ENCODE measurements around the gene GPC6.

GPC6 gene

GRCh38 chr13:93360021-93360420 is 133.4 kb downstream of the GPC6 start:
- DNase-seq (ENCODE audit: low spot score): no peak
- in situ Hi-C loops (cut with MboI; ENCODE audit: low pct_unique_long_range_greater_than_20kb, low sequenced_read_pairs, unreplicated experiment): no loop called here
- TF ChIP-seq, protein P1, sequence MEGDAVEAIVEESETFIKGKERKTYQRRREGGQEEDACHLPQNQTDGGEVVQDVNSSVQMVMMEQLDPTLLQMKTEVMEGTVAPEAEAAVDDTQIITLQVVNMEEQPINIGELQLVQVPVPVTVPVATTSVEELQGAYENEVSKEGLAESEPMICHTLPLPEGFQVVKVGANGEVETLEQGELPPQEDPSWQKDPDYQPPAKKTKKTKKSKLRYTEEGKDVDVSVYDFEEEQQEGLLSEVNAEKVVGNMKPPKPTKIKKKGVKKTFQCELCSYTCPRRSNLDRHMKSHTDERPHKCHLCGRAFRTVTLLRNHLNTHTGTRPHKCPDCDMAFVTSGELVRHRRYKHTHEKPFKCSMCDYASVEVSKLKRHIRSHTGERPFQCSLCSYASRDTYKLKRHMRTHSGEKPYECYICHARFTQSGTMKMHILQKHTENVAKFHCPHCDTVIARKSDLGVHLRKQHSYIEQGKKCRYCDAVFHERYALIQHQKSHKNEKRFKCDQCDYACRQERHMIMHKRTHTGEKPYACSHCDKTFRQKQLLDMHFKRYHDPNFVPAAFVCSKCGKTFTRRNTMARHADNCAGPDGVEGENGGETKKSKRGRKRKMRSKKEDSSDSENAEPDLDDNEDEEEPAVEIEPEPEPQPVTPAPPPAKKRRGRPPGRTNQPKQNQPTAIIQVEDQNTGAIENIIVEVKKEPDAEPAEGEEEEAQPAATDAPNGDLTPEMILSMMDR (IDR thresholded peaks at IDR 0.05; ENCODE audit: extremely low read depth, insufficient read depth, missing control alignments): no peak

DNA sequence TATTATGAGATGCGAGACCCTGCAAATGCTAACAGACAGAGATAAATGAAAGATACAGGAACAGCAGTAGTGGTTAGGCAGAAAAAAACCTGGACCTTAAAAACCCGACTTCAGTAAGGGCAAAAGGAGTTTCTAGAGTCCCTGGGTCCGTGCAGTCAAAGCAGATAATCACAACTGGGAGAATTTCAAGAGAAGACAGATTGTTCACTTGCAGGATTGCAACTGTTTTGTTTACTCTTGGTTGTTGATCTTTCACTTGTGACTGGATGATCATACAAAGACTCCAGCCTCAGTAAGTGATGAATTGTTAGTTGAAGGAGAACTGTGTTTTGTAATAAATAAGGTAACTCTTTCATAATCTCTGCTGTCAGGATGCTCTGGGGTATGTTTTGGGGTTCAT is 135.1 kb downstream of the GPC6 start:
- TF ChIP-seq, protein P1 (IDR thresholded peaks at IDR 0.05; ENCODE audit: extremely low read depth, insufficient read depth, missing control alignments): no peak
- in situ Hi-C loops (cut with MboI; ENCODE audit: low pct_unique_long_range_greater_than_20kb, low sequenced_read_pairs, unreplicated experiment): no loop called here
- DNase-seq (ENCODE audit: low spot score): no peak

DNA sequence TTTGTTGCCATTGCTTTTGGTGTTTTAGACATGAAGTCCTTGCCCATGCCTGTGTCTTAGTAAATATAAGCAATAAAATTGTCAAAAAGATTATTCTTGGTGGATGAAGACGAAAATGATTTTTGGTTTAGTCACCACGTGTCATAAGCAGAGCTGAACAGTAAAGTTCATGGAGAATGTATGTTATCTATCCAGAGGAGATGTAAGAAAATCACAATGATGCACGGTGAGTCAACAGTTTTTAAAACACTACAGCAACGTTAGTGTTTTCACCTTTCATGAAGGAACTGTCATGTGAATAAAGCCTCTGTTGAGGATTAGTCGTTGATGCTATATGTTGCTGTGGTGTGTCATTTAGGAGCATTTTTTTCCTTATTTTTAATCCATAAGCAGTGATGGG is 137.6 kb downstream of the GPC6 start:
- no peak for DNase-seq (ENCODE audit: low spot score)
- in situ Hi-C loops (cut with MboI; ENCODE audit: low pct_unique_long_range_greater_than_20kb, low sequenced_read_pairs, unreplicated experiment): no loop called here
- TF ChIP-seq, protein P1 (IDR thresholded peaks at IDR 0.05; ENCODE audit: extremely low read depth, insufficient read depth, missing control alignments): no peak

DNA sequence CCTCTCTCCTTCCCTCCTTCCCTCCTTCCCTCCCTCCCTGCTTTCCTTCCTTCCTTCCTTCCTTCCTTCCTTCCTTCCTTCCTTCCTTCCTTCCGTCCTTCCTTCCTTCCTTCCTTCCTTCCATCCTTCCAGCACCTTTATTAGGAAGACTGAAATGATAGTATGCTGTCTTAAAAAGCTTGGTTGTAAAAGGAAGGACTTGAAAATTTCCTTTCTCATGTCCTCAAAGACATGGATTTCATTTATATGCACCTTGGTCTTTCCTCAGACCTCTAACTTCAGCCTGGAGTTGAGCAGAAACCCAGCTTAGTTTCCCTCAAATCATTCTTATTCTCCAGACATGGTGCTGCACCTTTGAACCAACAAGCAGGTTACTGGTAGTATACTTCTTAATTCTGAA is 141.7 kb downstream of the GPC6 start:
- TF ChIP-seq, protein P1 (IDR thresholded peaks at IDR 0.05; ENCODE audit: extremely low read depth, insufficient read depth, missing control alignments): no peak
- no peak for DNase-seq (ENCODE audit: low spot score)
- in situ Hi-C loops (cut with MboI; ENCODE audit: low pct_unique_long_range_greater_than_20kb, low sequenced_read_pairs, unreplicated experiment): no loop called here

GRCh38 chr13:93368718-93369117 is 142.1 kb downstream of the GPC6 start:
- TF ChIP-seq, protein P1 (IDR thresholded peaks at IDR 0.05; ENCODE audit: extremely low read depth, insufficient read depth, missing control alignments): no peak
- no peak for DNase-seq (ENCODE audit: low spot score)
- in situ Hi-C loops (cut with MboI; ENCODE audit: low pct_unique_long_range_greater_than_20kb, low sequenced_read_pairs, unreplicated experiment): no loop called here

- no peak for DNase-seq (ENCODE audit: low spot score)
- TF ChIP-seq, protein P1 (IDR thresholded peaks at IDR 0.05; ENCODE audit: extremely low read depth, insufficient read depth, missing control alignments): no peak
- in situ Hi-C loops (cut with MboI; ENCODE audit: low pct_unique_long_range_greater_than_20kb, low sequenced_read_pairs, unreplicated experiment): no loop called here
These were observed 146.2 kb downstream of the GPC6 start for GRCh38 chr13:93372856-93373255.

- DNase-seq (ENCODE audit: low spot score): no peak
- TF ChIP-seq, protein P1 (IDR thresholded peaks at IDR 0.05; ENCODE audit: extremely low read depth, insufficient read depth, missing control alignments): no peak
- in situ Hi-C loops (cut with MboI; ENCODE audit: low pct_unique_long_range_greater_than_20kb, low sequenced_read_pairs, unreplicated experiment): no loop called here
These were observed 148.9 kb downstream of the GPC6 start for GRCh38 chr13:93375491-93375890.
